Measurements from ENCODE around the gene DNAJC1.
"Not testable (repeated sequence)": the region's sequence is repeated elsewhere in the genome, so short reads cannot be mapped to it uniquely, and the experiment has no call there.

The DNAJC1 gene

GRCh38 chr10:21822273-21822672, 181.3 kb downstream of the DNAJC1 start:
- DNase-seq = not testable (repeated sequence)

GRCh38 chr10:21820952-21821351, 182.6 kb downstream of the DNAJC1 start:
- no peak for DNase-seq

- not testable (repeated sequence) for DNase-seq
Measured at GRCh38 chr10:21818416-21818815, 185.1 kb downstream of the DNAJC1 start.

GRCh38 chr10:21814866-21815265, 188.7 kb downstream of the DNAJC1 start:
- DNase-seq = no peak

- DNase-seq = no peak
Measured at GRCh38 chr10:21813946-21814345, 189.6 kb downstream of the DNAJC1 start.

- no peak for DNase-seq
Measured at GRCh38 chr10:21811245-21811585, 192.3 kb downstream of the DNAJC1 start.

- no peak for DNase-seq
Measured at GRCh38 chr10:21810582-21811244, 192.8 kb downstream of the DNAJC1 start.

GRCh38 chr10:21808550-21808949, 195.0 kb downstream of the DNAJC1 start:
- DNase-seq = no peak

- DNase-seq = no peak
Measured at GRCh38 chr10:21807180-21807579, 196.3 kb downstream of the DNAJC1 start.

- no peak for DNase-seq
Measured at GRCh38 chr10:21803374-21803773, 200.2 kb downstream of the DNAJC1 start.

- DNase-seq = no peak
Measured at GRCh38 chr10:21801609-21802008, 201.9 kb downstream of the DNAJC1 start.

- no peak for DNase-seq
Measured at GRCh38 chr10:21797984-21798765, 205.4 kb downstream of the DNAJC1 start.

GRCh38 chr10:21797533-21797932, 206.0 kb downstream of the DNAJC1 start:
- DNase-seq = no peak

GRCh38 chr10:21791276-21791675, 212.3 kb downstream of the DNAJC1 start:
- no peak for DNase-seq

- no peak for DNase-seq
Measured at GRCh38 chr10:21776883-21777282, 226.6 kb downstream of the DNAJC1 start.

GRCh38 chr10:21771219-21771618, 232.3 kb downstream of the DNAJC1 start:
- no peak for DNase-seq

- DNase-seq = no peak
Measured at GRCh38 chr10:21769041-21769440, 234.5 kb downstream of the DNAJC1 start.

GRCh38 chr10:21764466-21765189, 238.9 kb downstream of the DNAJC1 start:
- DNase-seq = no peak

GRCh38 chr10:21760332-21760731, 243.2 kb downstream of the DNAJC1 start:
- no peak for DNase-seq

- no peak for DNase-seq
Measured at GRCh38 chr10:21759232-21759631, 244.3 kb downstream of the DNAJC1 start.

GRCh38 chr10:21758696-21759095, 244.8 kb downstream of the DNAJC1 start:
- DNase-seq = no peak

GRCh38 chr10:21758239-21758638, 245.3 kb downstream of the DNAJC1 start:
- DNase-seq = no peak

- no peak for DNase-seq
Measured at GRCh38 chr10:21757185-21757901, 246.2 kb downstream of the DNAJC1 start.
